Mesenchymal stem cell (in vitro differentiated cells and primary cell): ENCODE results near the gene UBE2G1.
"Not testable (repeated sequence)": the region's sequence is repeated elsewhere in the genome, so short reads cannot be mapped to it uniquely, and the experiment has no call there.

Source experiments
- DNase-seq: peaks from one replicate; pipeline ENCODE4 v3.0.0-alpha.2; 2013
- H2AFZ ChIP-seq: one replicate; pipeline ENCODE4 v1.6.1; 2013; ENCODE audit warnings: low read depth, mild to moderate bottlenecking, control low read depth, inconsistent platforms, low read length, moderate library complexity
- H2AK5ac ChIP-seq: 2 replicates; pipeline ENCODE4 v1.6.1; 2013; ENCODE audit warnings: low read length, moderate library complexity, mild to moderate bottlenecking, inconsistent platforms; ENCODE audit not compliant: severe bottlenecking
- H2BK120ac ChIP-seq: one replicate; pipeline ENCODE4 v1.6.1; 2013; ENCODE audit warnings: low read depth, mild to moderate bottlenecking, inconsistent platforms, low read length, moderate library complexity
- H2BK12ac ChIP-seq, 2 experiments: one replicate each; pipeline ENCODE4 v1.6.1; 2013; ENCODE audit warnings: inconsistent platforms in 2 of 2, low read length in 2 of 2, mild to moderate bottlenecking in 2 of 2, moderate library complexity in 2 of 2, control low read depth in 1 of 2
- H2BK15ac ChIP-seq: one replicate; pipeline ENCODE4 v1.6.1; 2013; ENCODE audit warnings: mild to moderate bottlenecking, low read depth, inconsistent platforms; ENCODE audit not compliant: poor library complexity, severe bottlenecking
- H2BK5ac ChIP-seq: 2 replicates; pipeline ENCODE4 v1.6.1; 2013; ENCODE audit warnings: low read depth, mild to moderate bottlenecking, low read length, control low read depth, inconsistent platforms; ENCODE audit not compliant: poor library complexity, severe bottlenecking
- H3K14ac ChIP-seq, 2 experiments: one replicate each; pipeline ENCODE4 v1.6.1; 2013; ENCODE audit warnings: inconsistent platforms in 2 of 2, low read length in 2 of 2, control low read depth in 1 of 2, mild to moderate bottlenecking in 1 of 2, moderate library complexity in 1 of 2
- H3K18ac ChIP-seq, 2 experiments: one replicate each; pipeline ENCODE4 v1.6.1; 2013; ENCODE audit warnings: inconsistent platforms in 2 of 2, low read length in 2 of 2, control low read depth in 1 of 2, low read depth in 1 of 2, mild to moderate bottlenecking in 1 of 2
- H3K23ac ChIP-seq, 2 experiments: one replicate each; pipeline ENCODE4 v1.6.1; 2013; ENCODE audit warnings: inconsistent platforms in 2 of 2, low read length in 2 of 2, mild to moderate bottlenecking in 2 of 2, moderate library complexity in 2 of 2, control low read depth in 1 of 2
- H3K27ac ChIP-seq: 2 replicates; pipeline ENCODE4 v1.5.1; 2013; ENCODE audit warnings: mild to moderate bottlenecking, moderate library complexity, low read length, control low read depth, inconsistent platforms; ENCODE audit not compliant: poor library complexity, severe bottlenecking
- H3K27me3 ChIP-seq, 2 experiments: 2 replicates each; pipeline versions ENCODE4 v1.6.1 to v1.7.0; 2013; ENCODE audit warnings: low read length in 2 of 2, mild to moderate bottlenecking in 2 of 2, moderate library complexity in 2 of 2, control low read depth in 1 of 2, inconsistent platforms in 1 of 2; ENCODE audit not compliant: control insufficient read depth in 1 of 2, insufficient read depth in 1 of 2
- H3K36me3 ChIP-seq, 2 experiments: 2 replicates each; pipeline versions ENCODE4 v1.6.1 to v1.7.0; 2013; ENCODE audit warnings: low read length in 2 of 2, control low read depth in 1 of 2, inconsistent platforms in 1 of 2, low read depth in 1 of 2, mild to moderate bottlenecking in 1 of 2; ENCODE audit not compliant: insufficient read depth in 2 of 2, control insufficient read depth in 1 of 2
- H3K4ac ChIP-seq, 2 experiments: one replicate each; pipeline ENCODE4 v1.6.1; 2013; ENCODE audit warnings: inconsistent platforms in 2 of 2, low read length in 2 of 2, mild to moderate bottlenecking in 2 of 2, moderate library complexity in 2 of 2, control low read depth in 1 of 2, low read depth in 1 of 2
- H3K4me1 ChIP-seq: 2 replicates; pipeline ENCODE4 v1.6.1; 2013; ENCODE audit warnings: low read depth, low read length, control low read depth; ENCODE audit not compliant: control insufficient read depth, insufficient read depth
- H3K4me2 ChIP-seq: 2 replicates; pipeline ENCODE4 v1.6.1; 2013; ENCODE audit warnings: low read length, mild to moderate bottlenecking, inconsistent platforms; ENCODE audit not compliant: poor library complexity, severe bottlenecking
- H3K4me3 ChIP-seq, 2 experiments: 2 replicates each; pipeline versions ENCODE4 v1.5.1 to v1.7.0; 2013; ENCODE audit warnings: low read length in 2 of 2, mild to moderate bottlenecking in 2 of 2, control low read depth in 1 of 2, low read depth in 1 of 2; ENCODE audit not compliant: insufficient read depth in 1 of 2
- H3K79me1 ChIP-seq: replicated peaks from 2 replicates; pipeline ENCODE4 v1.6.1; 2013; ENCODE audit warnings: mild to moderate bottlenecking, control low read depth, low read length, inconsistent platforms; ENCODE audit not compliant: poor library complexity, severe bottlenecking
- H3K9ac ChIP-seq: 2 replicates; pipeline ENCODE4 v1.7.0; 2013; ENCODE audit warnings: mild to moderate bottlenecking, low read length, moderate library complexity
- H3K9me3 ChIP-seq: 2 replicates; pipeline ENCODE4 v1.7.0; 2013; ENCODE audit warnings: mild to moderate bottlenecking, low read length; ENCODE audit not compliant: control insufficient read depth
- H4K8ac ChIP-seq: one replicate; pipeline ENCODE4 v1.6.1; 2013; ENCODE audit warnings: inconsistent platforms, mild to moderate bottlenecking, low read length, moderate library complexity
- H4K91ac ChIP-seq: one replicate; pipeline ENCODE4 v1.6.1; 2013; ENCODE audit warnings: mild to moderate bottlenecking, low read length, inconsistent platforms
- WGBS: methylation state at CpG from one replicate; pipeline ENCODE4 v1.1.7; 2013; ENCODE audit warnings: mixed read lengths; 5-methylcytosine and 5-hydroxymethylcytosine counted together

Gene UBE2G1

GRCh38 chr17:4375039-4375748 lies 8.7 kb upstream of the UBE2G1 start:
- Histone ChIP-seq H4K91ac (no peak overlapping the region), H3K27ac (no peak overlapping the region), H3K27me3 (peaks cover 0 to 3% of the 10 kb centered on the region in 2 experiments), H3K36me3 (no peaks in the 10 kb centered on the region), H3K9me3 (no peaks in the 10 kb centered on the region), H2BK12ac (no peak overlapping the region), H3K14ac (no peak overlapping the region), H2BK15ac (no peak overlapping the region), H3K4ac (no peak overlapping the region), H3K23ac (no peak overlapping the region), H3K4me3 (no peak overlapping the region), H3K18ac (no peak overlapping the region), H2BK5ac (no peak overlapping the region), H3K4me1 (no peaks in the 10 kb centered on the region), H3K79me1 (no peaks in the 10 kb centered on the region), H2AFZ (no peak overlapping the region), H2AK5ac (no peak overlapping the region), H2BK120ac (no peak overlapping the region), H3K9ac (no peak overlapping the region), H4K8ac (no peak overlapping the region), H3K4me2 (no peak overlapping the region)
- WGBS: 73% methylated on average over 7 of the region's 7 CpGs
- no peak for DNase-seq

GRCh38 chr17:4369557-4370230 lies 3.2 kb upstream of the UBE2G1 start:
- Histone ChIP-seq H3K14ac (no peak overlapping the region), H2BK5ac (no peak overlapping the region), H2BK120ac (no peak overlapping the region), H3K4ac (no peak overlapping the region), H3K9ac (no peak overlapping the region), H3K4me3 (no peak overlapping the region), H3K79me1 (no peaks in the 10 kb centered on the region), H2AK5ac (no peak overlapping the region), H3K18ac (no peak overlapping the region), H2AFZ (no peak overlapping the region), H3K27me3 (no peaks in the 10 kb centered on the region), H3K4me1 (peaks cover 5% of the 10 kb centered on the region), H3K4me2 (no peak overlapping the region), H4K91ac (no peak overlapping the region), H3K23ac (no peak overlapping the region), H4K8ac (no peak overlapping the region), H3K36me3 (no peaks in the 10 kb centered on the region), H2BK15ac (no peak overlapping the region), H2BK12ac (no peak overlapping the region), H3K9me3 (no peaks in the 10 kb centered on the region), H3K27ac (no peak overlapping the region)
- 95% methylated on average over 16 of the region's 16 CpGs for WGBS
- DNase-seq: no peak

GRCh38 chr17:4368341-4368740 lies 1.9 kb upstream of the UBE2G1 start:
- Histone ChIP-seq H3K9me3 (no peaks in the 10 kb centered on the region), H3K18ac (no peak overlapping the region), H3K14ac (no peak overlapping the region), H2BK120ac (no peak overlapping the region), H3K4me2 (no peak overlapping the region), H3K79me1 (no peaks in the 10 kb centered on the region), H3K27me3 (no peaks in the 10 kb centered on the region), H3K4me1 (peaks cover 9% of the 10 kb centered on the region), H2AFZ (no peak overlapping the region), H4K8ac (no peak overlapping the region), H2AK5ac (no peak overlapping the region), H2BK15ac (no peak overlapping the region), H3K36me3 (no peaks in the 10 kb centered on the region), H3K4ac (no peak overlapping the region), H2BK12ac (no peak overlapping the region), H3K27ac (no peak overlapping the region), H4K91ac (no peak overlapping the region), H3K23ac (no peak overlapping the region), H3K4me3 (no peak overlapping the region), H2BK5ac (no peak overlapping the region), H3K9ac (no peak overlapping the region)
- DNase-seq: no peak
- 93% methylated on average over 5 of the region's 5 CpGs for WGBS

- Histone ChIP-seq H4K8ac (peak overlapping the region; percentile 69), H3K4me1 (peaks cover 12% of the 10 kb centered on the region), H3K18ac (peak overlapping the region in 1 of 2 experiments; percentile 4), H3K9ac (peak overlapping the region; percentile 93), H3K4me3 (peak overlapping the region in 1 of 2 experiments; percentile 71)
- not testable (repeated sequence) for H3K23ac ChIP-seq, H2BK120ac ChIP-seq, H3K27me3 ChIP-seq, H3K4ac ChIP-seq, DNase-seq, H4K91ac ChIP-seq, H3K9me3 ChIP-seq, H2BK12ac ChIP-seq, H2AK5ac ChIP-seq, H3K14ac ChIP-seq, H2BK5ac ChIP-seq, H3K79me1 ChIP-seq, H2AFZ ChIP-seq, H2BK15ac ChIP-seq, H3K4me2 ChIP-seq, H3K27ac ChIP-seq, H3K36me3 ChIP-seq
- 98% methylated on average over 10 of the region's 10 CpGs for WGBS
These were observed 702 bp upstream of the UBE2G1 start for GRCh38 chr17:4367177-4367576.
